ENCODE results near the gene OR6S1. TPM values are rescaled to one million over a fixed set of nuclear protein-coding genes. Genes with fewer than 3 reads are reported as not detected.
"Not testable (repeated sequence)": the region's sequence is repeated elsewhere in the genome, so short reads cannot be mapped to it uniquely, and the experiment has no call there.

OR6S1 gene
- total RNA-seq, 1 experiment from 2014 or later = not detected

DNA sequence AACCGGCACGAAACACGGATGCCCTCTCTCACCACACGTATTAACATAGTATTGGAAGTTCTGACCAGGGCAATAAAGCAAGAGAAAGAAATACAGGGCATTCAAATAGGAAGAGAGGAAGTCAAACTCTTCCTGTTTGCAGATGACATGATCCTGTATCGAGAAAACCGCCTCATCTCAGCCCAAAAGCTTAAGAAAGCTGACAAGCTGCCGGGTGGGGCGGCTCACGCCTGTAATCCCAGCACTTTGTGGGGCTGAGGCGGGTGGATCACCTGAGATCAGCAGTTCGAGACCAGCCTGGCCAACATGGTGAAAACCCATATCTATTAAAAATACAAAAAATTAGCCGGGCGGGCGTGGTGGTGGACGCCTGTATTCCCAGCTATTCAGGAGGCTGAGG is 17.7 kb downstream of the OR6S1 start:
- Histone ChIP-seq H3K27me3 (ENCODE audit: low read length) (no peaks in the 10 kb centered on the region), H3K4me2 (ENCODE audit: low read length) (no peak overlapping the region), H3F3A (ENCODE audit: low read length, unreplicated experiment) (no peaks in the 10 kb centered on the region), H3K9ac (ENCODE audit: low read length) (no peak overlapping the region), H3K79me2 (ENCODE audit: low read length) (no peaks in the 10 kb centered on the region), H3K4me1 (ENCODE audit: insufficient read depth, low read length) (peaks cover 12% of the 10 kb centered on the region; the same call in 1 of the 2 replicates), H3K9me2 (replicated peaks; ENCODE audit: low read length) (no peaks in the 10 kb centered on the region), H3K27ac (ENCODE audit: low read length) (no peak overlapping the region), H3K9me3 (ENCODE audit: low read length) (no peaks in the 10 kb centered on the region), H4K20me1 (ENCODE audit: low read length) (no peaks in the 10 kb centered on the region), H3K4me3 (ENCODE audit: low read length) (no peak overlapping the region), H3K36me3 (ENCODE audit: low read depth, low read length) (no peaks in the 10 kb centered on the region), H2AFZ (ENCODE audit: low read length) (no peak overlapping the region)
- no peak for ATAC-seq
- no TSS peak for BruUV-seq (replicated peaks)
- intact Hi-C loops (cut with micrococcal nuclease) = no loop called here
- ChIA-PET CTCF (no interaction called here), POLR2A (ENCODE audit: unreplicated experiment) (no interaction called here)
- TF ChIP-seq, protein P1, sequence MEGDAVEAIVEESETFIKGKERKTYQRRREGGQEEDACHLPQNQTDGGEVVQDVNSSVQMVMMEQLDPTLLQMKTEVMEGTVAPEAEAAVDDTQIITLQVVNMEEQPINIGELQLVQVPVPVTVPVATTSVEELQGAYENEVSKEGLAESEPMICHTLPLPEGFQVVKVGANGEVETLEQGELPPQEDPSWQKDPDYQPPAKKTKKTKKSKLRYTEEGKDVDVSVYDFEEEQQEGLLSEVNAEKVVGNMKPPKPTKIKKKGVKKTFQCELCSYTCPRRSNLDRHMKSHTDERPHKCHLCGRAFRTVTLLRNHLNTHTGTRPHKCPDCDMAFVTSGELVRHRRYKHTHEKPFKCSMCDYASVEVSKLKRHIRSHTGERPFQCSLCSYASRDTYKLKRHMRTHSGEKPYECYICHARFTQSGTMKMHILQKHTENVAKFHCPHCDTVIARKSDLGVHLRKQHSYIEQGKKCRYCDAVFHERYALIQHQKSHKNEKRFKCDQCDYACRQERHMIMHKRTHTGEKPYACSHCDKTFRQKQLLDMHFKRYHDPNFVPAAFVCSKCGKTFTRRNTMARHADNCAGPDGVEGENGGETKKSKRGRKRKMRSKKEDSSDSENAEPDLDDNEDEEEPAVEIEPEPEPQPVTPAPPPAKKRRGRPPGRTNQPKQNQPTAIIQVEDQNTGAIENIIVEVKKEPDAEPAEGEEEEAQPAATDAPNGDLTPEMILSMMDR (conservative IDR thresholded peaks at IDR 0.05; ENCODE audit: low read depth, low read length) = no peak
- TF ChIP-seq EZH2 (IDR thresholded peaks at IDR 0.05; ENCODE audit: low read length, unreplicated experiment) = no peak
- no peak for TF ChIP-seq EZH2phosphoT487 (IDR thresholded peaks at IDR 0.05; ENCODE audit: borderline replicate concordance, low read length)
- DNase-seq = no peak

DNA sequence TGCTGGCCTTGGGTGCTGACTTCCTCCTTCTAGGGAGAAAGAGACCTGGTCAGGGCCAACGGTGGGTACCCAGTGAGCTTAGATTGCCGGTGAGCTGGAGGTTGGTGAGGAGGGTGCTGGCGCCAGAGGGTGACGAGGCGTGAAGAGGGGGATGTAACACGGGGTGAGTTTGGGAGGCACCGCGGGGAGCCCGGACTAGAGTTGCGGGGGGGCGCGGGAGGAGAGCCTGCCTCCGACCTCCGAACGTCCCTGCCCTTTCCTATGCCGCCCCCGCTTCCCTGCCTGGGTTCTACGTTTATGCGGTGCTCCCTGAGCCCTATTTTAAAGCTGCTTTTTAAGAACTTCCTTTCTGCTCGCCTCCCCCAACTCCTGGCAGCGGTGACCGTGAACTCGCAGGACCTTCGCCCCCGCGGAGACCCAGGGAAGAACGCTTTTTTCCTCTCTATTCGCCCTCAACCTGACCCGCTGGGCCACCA is 18.6 kb downstream of the OR6S1 start:
- ATAC-seq (no peak), DNase-seq (no peak)
- intact Hi-C loops (cut with micrococcal nuclease) = no loop called here
- ChIA-PET POLR2A (ENCODE audit: unreplicated experiment) (no interaction called here), CTCF (interaction anchor here (0.6 kb wide), 1 partner anchor 226 kb away, joined by 3 read pairs; no protein-coding TSS in a partner anchor)
- H3K27ac ChIP-seq (ENCODE audit: low read length) = no peak overlapping the region
- H4K20me1 ChIP-seq (ENCODE audit: low read length) = no peaks in the 10 kb centered on the region
- H2AFZ ChIP-seq (ENCODE audit: low read length) = no peak overlapping the region
- no peaks in the 10 kb centered on the region for H3K27me3 ChIP-seq (ENCODE audit: low read length)
- H3F3A ChIP-seq (ENCODE audit: low read length, unreplicated experiment) = no peaks in the 10 kb centered on the region
- H3K9ac ChIP-seq (ENCODE audit: low read length) = no peak overlapping the region
- no peaks in the 10 kb centered on the region for H3K9me3 ChIP-seq (ENCODE audit: low read length)
- H3K4me3 ChIP-seq (ENCODE audit: low read length) = no peak overlapping the region
- H3K4me2 ChIP-seq (ENCODE audit: low read length) = no peak overlapping the region
- H3K79me2 ChIP-seq (ENCODE audit: low read length) = no peaks in the 10 kb centered on the region
- no TSS peak for BruUV-seq (replicated peaks)
- H3K4me1 ChIP-seq (ENCODE audit: insufficient read depth, low read length) = peaks cover 9% of the 10 kb centered on the region; the same call in 1 of the 2 replicates
- no peaks in the 10 kb centered on the region for H3K36me3 ChIP-seq (ENCODE audit: low read depth, low read length)
- H3K9me2 ChIP-seq (replicated peaks; ENCODE audit: low read length) = no peaks in the 10 kb centered on the region
- TF ChIP-seq, protein P1 (conservative IDR thresholded peaks at IDR 0.05; ENCODE audit: low read depth, low read length) = no peak
- TF ChIP-seq EZH2 (IDR thresholded peaks at IDR 0.05; ENCODE audit: low read length, unreplicated experiment) (no peak), EZH2phosphoT487 (IDR thresholded peaks at IDR 0.05; ENCODE audit: borderline replicate concordance, low read length) (no peak)

DNA sequence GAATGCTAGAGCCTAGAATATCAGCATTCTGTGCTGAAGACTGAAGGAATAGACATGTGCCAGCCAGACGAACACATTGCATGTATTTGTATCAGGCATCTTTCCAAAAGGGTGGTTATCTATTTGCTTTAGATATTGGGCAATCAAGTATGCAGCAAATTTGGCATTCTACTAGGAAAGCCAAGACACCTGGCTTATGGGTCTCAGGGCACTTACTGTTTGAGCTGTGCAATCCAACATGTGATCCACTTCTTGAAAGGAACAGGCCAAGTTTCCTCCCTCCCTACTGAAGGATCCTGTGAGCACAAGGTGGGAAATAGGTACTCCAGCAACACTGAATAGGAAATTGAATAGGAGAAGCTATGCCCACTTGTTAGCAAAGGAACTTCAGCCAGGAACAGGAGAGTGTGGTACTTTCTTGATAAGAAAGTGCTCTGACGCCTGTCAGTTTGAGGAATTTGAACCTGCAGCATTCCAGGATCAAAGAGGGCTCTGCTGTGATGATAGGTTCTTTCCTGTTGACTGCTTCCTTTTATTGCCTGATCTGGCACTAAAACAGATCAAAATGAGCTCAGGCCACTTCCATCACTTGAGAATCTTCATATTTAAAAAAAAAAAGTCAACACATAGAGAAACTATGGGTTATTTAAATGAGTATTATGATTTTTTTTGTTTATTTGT is 20.6 kb downstream of the OR6S1 start:
- H3K27ac ChIP-seq (ENCODE audit: low read length) = no peak overlapping the region
- no peaks in the 10 kb centered on the region for H3K9me2 ChIP-seq (replicated peaks; ENCODE audit: low read length)
- no peaks in the 10 kb centered on the region for H3K27me3 ChIP-seq (ENCODE audit: low read length)
- H3K79me2 ChIP-seq (ENCODE audit: low read length) = no peaks in the 10 kb centered on the region
- no TSS peak for BruUV-seq (replicated peaks)
- intact Hi-C loops (cut with micrococcal nuclease) = no loop called here
- no peak overlapping the region for H3K9ac ChIP-seq (ENCODE audit: low read length)
- POLR2A ChIA-PET (ENCODE audit: unreplicated experiment) = no interaction called here
- no peak overlapping the region for H3K4me2 ChIP-seq (ENCODE audit: low read length)
- DNase-seq = no peak
- H3K36me3 ChIP-seq (ENCODE audit: low read depth, low read length) = no peaks in the 10 kb centered on the region
- H3K4me1 ChIP-seq (ENCODE audit: insufficient read depth, low read length) = no peaks in the 10 kb centered on the region
- H3K4me3 ChIP-seq (ENCODE audit: low read length) = no peak overlapping the region
- TF ChIP-seq, protein P1 (conservative IDR thresholded peaks at IDR 0.05; ENCODE audit: low read depth, low read length) = no peak
- no peak for TF ChIP-seq EZH2phosphoT487 (IDR thresholded peaks at IDR 0.05; ENCODE audit: borderline replicate concordance, low read length)
- CTCF ChIA-PET = no interaction called here
- no peaks in the 10 kb centered on the region for H3K9me3 ChIP-seq (ENCODE audit: low read length)
- no peaks in the 10 kb centered on the region for H4K20me1 ChIP-seq (ENCODE audit: low read length)
- H2AFZ ChIP-seq (ENCODE audit: low read length) = no peak overlapping the region
- no peaks in the 10 kb centered on the region for H3F3A ChIP-seq (ENCODE audit: low read length, unreplicated experiment)
- ATAC-seq = no peak

DNA sequence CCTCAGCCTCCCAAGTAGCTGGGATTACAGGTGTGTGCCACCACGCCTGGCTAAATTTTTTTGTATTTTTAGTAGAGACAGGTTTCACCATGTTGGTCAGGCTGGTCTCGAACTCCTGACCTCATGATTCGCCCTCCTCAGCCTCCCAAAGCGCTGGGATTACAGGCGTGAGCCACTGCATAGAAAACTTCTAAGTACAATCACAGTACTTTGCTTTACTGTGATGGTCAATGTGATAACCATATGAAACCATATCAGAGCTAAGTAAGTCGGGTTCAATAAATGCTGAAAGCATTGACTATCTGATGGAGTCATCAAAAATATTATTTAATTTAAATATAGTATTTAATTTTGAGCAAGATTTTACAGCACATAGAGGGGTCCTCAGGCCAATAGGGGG is 21.8 kb downstream of the OR6S1 start:
- H3K4me2 ChIP-seq (ENCODE audit: low read length); CTCF ChIA-PET; H3K9me3 ChIP-seq (ENCODE audit: low read length); H3K9ac ChIP-seq (ENCODE audit: low read length); H3K36me3 ChIP-seq (ENCODE audit: low read depth, low read length); H3K4me3 ChIP-seq (ENCODE audit: low read length); H3K27ac ChIP-seq (ENCODE audit: low read length); DNase-seq; ATAC-seq; intact Hi-C loops (cut with micrococcal nuclease); H3K27me3 ChIP-seq (ENCODE audit: low read length); POLR2A ChIA-PET (ENCODE audit: unreplicated experiment); H3F3A ChIP-seq (ENCODE audit: low read length, unreplicated experiment); H3K79me2 ChIP-seq (ENCODE audit: low read length); H2AFZ ChIP-seq (ENCODE audit: low read length); H3K9me2 ChIP-seq (replicated peaks; ENCODE audit: low read length); H3K4me1 ChIP-seq (ENCODE audit: insufficient read depth, low read length); H4K20me1 ChIP-seq (ENCODE audit: low read length); BruUV-seq (replicated peaks): not testable (repeated sequence)
